CD8-positive, alpha-beta memory T cell (primary cell): ENCODE data around the gene ZNF792. TPM values are rescaled to one million over a fixed set of nuclear protein-coding genes. Genes with fewer than 3 reads are reported as not detected.

ENCODE experiments used
- polyA plus RNA-seq: library from polyadenylated mRNA; unstranded; fragments of 300-500 nt; fragmentation: Illumina TruSeq; gene quantifications from one replicate; pipeline ENCODE4 v1.2.3, GENCODE V29; 2021
- total RNA-seq, 2 experiments: library from RNA; stranded (reverse); gene quantifications; one replicate each; pipeline ENCODE4 v1.2.3, GENCODE V29; 2021

Gene ZNF792
- total and polyA plus RNA-seq, 3 experiments from 2014 or later = 7.4 to 15.4 (median 7.5) TPM

Other genes with a start within 250 kb of the ZNF792 start
- gene ZNF181, start 230.0 kb downstream of the ZNF792 start, total RNA-seq = 1 to 10 TPM; 4.5 to 6.3 TPM
- gene ZNF181, start 230.0 kb downstream of the ZNF792 start, polyA plus RNA-seq = 24.7 TPM
- gene ZNF599, start 191.0 kb downstream of the ZNF792 start, total RNA-seq = 1 to 10 TPM; 3.8 to 4.6 TPM
- 6.0 TPM for gene ZNF599, start 191.0 kb downstream of the ZNF792 start, polyA plus RNA-seq
- 1 to 10 TPM; 6.4 to 7.4 TPM for gene ZNF30, start 37.3 kb downstream of the ZNF792 start, total RNA-seq
- 6.9 TPM for gene ZNF30, start 37.3 kb downstream of the ZNF792 start, polyA plus RNA-seq
- gene GRAMD1A, start 36.1 kb upstream of the ZNF792 start, total RNA-seq = 100 to 1,000 TPM; 205 to 218 TPM
- gene GRAMD1A, start 36.1 kb upstream of the ZNF792 start, polyA plus RNA-seq = 51.4 TPM
- 1 to 10 TPM; 1.1 to 1.9 TPM for gene SCN1B, start 66.2 kb upstream of the ZNF792 start, total RNA-seq
- 1.3 TPM for gene SCN1B, start 66.2 kb upstream of the ZNF792 start, polyA plus RNA-seq
- gene HPN, start 77.5 kb upstream of the ZNF792 start, total RNA-seq = not detected
- 0.53 TPM for gene HPN, start 77.5 kb upstream of the ZNF792 start, polyA plus RNA-seq
- gene FXYD3, start 151.6 kb upstream of the ZNF792 start, total RNA-seq = not detected
- gene FXYD3, start 151.6 kb upstream of the ZNF792 start, polyA plus RNA-seq = not detected
- gene LGI4, start 170.8 kb upstream of the ZNF792 start, total RNA-seq = under 1 TPM in 1 of 2 experiments, not detected in 1; 0.18 TPM
- gene LGI4, start 170.8 kb upstream of the ZNF792 start, polyA plus RNA-seq = not detected
- gene FXYD1, start 174.6 kb upstream of the ZNF792 start, total RNA-seq = not detected
- 0.79 TPM for gene FXYD1, start 174.6 kb upstream of the ZNF792 start, polyA plus RNA-seq
- gene FXYD7, start 179.0 kb upstream of the ZNF792 start, total RNA-seq = 1 to 10 TPM in 1 of 2 experiments, under 1 TPM in 1; 0.60 to 1.0 TPM
- gene FXYD7, start 179.0 kb upstream of the ZNF792 start, polyA plus RNA-seq = 12.9 TPM
- gene FXYD5, start 190.5 kb upstream of the ZNF792 start, total RNA-seq = 100 to 1,000 TPM; 295 TPM
- gene FXYD5, start 190.5 kb upstream of the ZNF792 start, polyA plus RNA-seq = 560 TPM